ENCODE measurements around the gene BTG4.

Gene BTG4

DNA sequence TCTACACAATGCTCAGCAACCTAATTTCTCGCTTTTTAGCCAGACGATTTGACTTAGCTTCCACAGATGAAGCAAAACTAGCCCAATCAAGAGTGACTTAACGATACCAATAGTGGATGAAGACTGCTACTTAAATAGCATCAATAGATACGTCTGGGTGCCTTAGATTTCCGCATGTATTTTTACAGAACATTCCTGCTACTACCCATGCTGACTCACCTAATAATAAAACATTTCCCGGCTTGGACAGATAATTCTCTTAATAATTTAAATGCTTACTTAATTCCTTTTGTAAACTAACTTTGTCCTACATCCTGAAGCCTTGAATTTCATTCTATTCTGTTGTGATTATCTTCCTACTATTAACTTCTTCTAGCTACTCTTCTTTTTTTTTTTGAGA lies 23.1 kb upstream of the BTG4 start:
- DNase-seq: no peak

DNA sequence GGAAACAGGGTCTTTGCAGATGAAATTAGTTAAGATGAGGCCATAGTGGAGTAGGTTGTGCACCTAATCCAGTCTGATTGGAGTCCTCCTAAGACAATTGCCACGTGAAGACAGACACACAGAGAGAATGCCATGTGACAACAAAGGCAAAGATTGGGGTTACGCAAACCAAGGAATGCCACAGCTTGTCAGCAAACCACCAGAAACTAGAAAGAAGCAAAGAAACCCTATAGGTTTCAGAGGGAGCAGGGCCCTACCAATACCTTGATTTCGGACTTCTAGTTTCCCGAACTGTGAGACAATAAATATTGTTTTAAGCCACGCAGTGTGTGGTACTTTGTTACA lies 20.2 kb upstream of the BTG4 start:
- DNase-seq: no peak

DNA sequence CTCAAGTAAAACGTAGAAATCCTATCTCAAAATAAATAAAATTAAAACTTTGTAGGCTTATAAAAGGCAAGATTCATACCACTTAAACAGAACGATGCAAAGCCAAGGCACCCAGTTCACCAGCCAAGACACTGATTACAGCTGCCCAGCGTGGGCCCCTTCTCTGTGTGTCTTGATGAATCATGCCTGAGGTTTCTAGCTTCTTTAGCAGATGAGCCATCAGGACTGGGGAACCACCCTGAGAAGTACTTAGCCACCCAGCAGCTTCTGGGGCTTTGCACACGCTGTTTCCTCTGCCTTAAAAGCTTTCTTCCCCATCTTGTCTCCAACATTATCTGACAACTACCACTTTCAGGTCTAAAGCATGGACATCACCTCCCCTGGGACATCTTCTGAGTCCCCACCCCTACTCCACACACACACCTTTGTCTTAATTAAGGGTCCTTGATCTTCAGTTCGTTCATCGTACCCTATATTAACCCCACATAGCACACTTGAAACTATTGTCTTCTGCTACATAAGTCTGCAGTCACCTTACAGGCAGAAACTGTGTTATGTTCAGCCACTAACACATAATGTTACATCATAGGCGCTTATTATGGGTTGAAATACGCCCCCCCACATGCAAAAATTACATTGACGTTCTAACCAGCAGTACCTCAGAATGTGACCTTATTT lies 19.6 kb upstream of the BTG4 start:
- no peak for DNase-seq

DNA sequence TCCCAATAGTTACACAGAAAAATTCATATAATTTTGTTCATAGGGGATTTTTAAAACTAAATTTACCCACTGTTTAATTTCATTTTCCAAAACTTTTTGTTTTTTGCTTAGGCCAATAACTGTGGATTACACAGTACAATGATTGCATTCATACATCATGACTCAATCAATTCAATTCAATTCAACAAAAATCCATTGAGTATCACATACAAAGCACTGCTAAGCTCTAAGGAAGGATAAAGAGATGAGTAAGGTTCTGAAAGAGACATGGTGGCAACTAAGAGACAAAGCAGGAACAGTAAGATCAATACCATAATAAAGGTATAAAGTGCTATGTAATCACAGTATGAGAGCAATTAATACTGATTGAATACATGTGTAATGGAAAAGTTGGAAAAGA lies 18.9 kb upstream of the BTG4 start:
- no peak for DNase-seq

DNA sequence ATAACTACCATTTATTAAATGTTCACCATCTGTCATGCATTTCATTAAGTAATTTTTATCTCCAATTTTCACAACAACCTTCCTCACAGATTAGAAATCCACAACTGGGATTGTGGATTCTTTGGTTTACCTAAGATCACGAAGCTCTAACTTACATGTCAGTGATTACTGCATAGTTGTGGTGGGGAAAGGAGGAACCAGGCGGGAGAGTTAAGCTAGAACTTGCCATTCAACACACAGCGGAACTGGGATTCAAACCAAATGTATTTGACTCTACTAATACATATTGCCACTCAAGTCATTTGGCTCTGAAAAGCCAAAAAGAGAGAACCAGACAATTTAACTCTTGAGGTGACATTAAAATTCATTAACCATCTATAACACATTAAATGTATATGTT lies 17.9 kb upstream of the BTG4 start:
- DNase-seq: no peak

DNA sequence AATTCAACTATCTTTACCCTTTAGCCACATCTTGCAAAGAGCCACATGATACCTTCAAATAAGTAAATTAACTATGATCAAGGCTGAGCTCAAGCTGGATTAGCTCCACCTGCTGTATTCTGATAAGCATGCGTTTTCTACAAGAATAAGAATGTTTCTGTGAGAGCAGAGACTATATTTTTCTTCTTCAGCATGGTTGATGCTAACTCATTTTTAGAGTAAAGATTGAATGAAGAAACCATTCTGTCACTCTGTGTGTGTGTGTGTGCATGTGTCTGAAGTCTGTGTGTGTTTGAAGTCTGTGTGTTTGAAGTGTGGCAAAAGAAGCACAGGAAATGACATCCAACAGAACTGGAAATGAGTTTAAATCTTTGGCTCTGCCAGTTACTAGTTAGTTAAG lies 16.4 kb upstream of the BTG4 start:
- peak; percentile 24 for DNase-seq

DNA sequence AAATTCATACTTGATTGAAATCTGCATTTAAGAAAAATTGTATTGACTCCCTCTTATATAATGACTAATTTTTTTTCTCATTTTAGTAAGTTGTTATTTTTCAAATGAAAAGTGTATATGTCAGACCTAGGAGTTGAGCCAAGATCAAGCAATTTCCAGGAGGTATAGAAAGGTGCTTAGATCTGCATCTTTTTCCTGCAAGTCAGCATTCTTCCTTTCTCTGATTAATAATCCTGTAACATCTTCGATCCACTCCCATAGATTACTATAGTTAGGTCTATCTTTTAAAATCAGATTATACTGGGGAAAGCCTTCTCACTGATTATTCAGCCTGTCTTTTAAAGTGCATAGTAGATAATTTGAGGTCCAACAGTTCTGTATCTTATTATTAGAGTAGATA lies 15.1 kb upstream of the BTG4 start:
- DNase-seq: no peak

DNA sequence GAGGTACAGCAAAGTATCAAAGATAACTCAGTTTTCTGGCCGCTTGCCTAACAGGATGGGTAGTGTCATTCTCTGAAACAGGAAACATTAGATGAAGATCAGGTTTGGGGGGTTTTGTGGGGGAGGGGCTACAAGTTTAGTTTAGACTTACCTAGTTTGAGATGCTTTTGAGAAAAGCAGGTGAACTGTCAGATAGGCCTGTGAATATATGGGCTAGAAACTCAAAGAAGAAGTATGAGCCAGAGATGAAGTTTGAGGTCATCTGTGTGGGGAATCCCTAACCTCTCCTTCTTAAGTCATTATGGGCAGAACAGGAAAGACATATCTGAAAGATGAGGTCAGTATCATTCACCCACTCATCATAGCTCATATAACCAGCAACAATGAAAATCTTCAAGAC lies 14.3 kb upstream of the BTG4 start:
- DNase-seq: no peak

DNA sequence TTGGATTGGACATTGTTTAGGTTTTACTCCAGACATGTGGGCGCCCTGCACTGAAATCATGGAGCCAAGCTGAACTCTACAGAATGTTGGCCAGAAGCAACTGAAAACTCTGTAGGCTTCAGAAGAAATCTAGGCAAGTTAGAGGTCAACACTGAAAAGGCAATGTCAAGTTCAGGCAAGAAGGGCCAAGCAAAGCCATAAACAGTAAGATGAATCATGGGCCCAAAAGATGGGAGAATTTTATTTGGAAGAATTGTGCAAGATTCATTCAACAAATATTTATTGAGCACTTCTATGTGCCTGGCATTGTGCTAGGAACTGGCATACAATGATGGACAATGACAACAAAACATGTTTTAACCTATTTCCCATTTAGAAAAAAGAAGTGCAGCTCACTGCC lies 13.3 kb upstream of the BTG4 start:
- no peak for DNase-seq

DNA sequence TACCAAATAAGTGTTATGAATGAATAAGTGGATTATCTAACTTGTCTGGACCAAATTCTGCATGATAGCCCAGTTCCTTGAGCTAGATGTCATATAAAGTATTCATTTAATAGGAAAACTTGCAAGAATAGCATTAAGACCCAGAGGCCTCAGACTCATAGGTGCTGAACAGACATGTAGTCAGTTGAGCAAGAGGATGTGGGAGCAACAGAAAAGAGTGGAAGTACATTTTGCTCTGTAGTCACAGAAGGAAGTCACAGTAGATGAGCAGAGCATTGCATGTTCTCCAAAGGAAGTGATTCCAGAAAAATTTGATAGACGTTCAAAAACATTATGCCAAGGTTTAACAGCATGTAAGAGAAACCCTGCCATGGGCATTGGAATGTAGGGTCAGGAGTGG lies 11.9 kb upstream of the BTG4 start:
- no peak for DNase-seq

DNA sequence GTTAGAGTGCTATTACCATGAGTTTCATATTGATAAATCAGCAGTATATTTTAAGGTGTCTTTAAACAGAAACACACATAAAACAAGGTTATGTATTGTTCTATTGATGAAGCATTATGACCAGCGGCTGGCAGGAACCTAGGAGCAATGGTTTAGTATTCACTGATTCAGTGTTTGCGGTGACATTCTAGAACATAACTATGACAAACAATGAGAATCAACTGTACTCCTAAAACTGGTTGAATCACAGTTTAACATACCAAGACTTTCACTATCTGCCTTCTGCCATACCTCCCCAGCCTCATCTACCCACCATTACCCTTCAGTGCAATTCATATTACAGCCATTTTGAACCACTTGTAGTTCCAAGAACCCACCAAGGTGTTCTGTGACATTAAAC lies 11.2 kb upstream of the BTG4 start:
- no peak for DNase-seq

DNA sequence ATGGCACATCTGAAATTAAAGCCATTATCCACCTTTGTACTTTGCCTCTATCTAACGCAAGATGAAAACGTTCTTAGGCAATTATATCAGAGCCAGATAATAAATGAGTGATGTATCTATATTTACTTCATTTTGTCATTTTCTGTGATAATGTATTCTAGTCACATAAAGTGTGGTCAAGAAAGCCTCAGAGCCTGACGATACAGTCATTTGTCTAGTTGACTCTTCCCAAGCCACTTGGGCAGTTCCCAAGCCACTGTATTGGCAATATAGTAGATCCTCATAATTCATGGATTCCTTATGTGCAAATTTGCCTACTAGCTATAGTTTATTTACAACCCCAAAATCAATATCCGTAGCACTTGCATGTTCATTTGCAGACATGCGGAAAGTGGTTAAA lies 10.2 kb upstream of the BTG4 start:
- DNase-seq: no peak

DNA sequence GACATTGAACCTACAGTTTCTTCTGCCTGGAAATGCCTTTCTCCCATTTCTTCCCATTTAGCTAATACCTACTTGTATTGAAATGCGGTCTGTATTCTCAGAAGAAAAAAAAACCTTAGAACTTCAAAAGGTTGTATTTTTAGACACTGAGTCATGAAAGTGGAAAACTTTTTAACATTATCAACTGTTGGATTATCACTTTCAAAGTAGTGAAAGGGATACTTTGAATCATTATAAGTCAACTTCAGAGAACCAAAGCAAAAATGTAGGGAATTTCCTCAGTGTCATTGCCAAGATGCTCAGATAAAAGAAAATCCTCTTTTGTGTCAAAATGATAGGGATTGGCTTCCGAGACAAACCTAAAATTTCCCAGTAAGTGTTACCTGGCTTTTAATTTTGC lies 8.9 kb upstream of the BTG4 start:
- DNase-seq: no peak

DNA sequence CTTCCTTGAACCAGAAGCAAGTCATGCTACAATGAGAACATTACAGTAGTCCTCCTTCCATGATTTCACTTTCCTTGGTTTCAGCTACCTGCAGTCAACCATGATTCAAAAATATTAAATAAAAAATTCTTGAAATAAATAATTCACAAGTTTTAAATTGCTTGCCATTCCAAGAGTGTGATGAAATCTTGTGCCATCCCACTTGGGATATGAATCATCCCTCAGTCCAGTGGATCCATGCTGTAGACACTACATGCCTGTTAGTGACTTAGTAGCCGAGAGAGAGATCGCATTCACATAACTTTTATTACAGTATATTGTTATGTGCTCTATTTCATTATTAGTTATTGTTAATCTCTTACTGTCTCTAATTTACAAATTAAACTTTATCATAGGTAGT lies 8.4 kb upstream of the BTG4 start:
- no peak for DNase-seq

DNA sequence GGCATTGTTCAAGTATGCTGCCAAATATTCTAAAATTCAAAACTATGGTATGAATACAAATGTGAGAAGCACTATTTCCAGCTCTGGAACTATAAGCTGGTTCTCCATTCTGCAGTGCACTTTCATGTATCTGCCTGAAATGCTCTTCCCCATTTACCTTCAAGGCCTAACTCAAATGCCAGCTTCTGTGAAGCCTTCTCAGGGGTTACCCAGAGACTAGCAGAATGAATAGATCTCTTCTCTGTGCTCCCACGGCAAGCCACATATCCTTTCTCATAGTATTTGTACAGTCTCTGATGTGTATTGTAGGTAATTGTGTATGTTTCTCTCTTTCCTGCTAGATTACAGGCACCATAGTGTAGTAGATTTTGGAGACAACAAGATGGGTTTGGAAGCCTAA lies 6.5 kb upstream of the BTG4 start:
- no peak for DNase-seq

DNA sequence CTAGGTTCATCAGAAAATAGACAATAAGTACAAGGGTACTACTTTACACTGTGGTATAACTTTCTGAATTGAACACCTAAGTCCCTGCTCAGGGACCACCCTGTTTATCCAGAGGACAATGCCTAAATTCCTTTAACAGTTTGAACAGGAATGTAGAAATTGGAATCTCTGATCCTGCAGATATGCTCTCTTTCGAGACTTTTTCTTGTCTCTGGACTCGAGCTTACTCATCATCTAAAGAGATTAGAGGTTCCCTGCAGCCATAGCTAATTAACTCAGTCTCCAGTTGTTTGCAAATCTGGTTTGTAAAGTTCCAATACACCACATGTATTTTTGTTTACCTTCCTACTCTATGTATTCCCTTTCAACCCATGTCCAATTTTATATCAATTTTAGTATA lies 3.4 kb upstream of the BTG4 start:
- DNase-seq: no peak

DNA sequence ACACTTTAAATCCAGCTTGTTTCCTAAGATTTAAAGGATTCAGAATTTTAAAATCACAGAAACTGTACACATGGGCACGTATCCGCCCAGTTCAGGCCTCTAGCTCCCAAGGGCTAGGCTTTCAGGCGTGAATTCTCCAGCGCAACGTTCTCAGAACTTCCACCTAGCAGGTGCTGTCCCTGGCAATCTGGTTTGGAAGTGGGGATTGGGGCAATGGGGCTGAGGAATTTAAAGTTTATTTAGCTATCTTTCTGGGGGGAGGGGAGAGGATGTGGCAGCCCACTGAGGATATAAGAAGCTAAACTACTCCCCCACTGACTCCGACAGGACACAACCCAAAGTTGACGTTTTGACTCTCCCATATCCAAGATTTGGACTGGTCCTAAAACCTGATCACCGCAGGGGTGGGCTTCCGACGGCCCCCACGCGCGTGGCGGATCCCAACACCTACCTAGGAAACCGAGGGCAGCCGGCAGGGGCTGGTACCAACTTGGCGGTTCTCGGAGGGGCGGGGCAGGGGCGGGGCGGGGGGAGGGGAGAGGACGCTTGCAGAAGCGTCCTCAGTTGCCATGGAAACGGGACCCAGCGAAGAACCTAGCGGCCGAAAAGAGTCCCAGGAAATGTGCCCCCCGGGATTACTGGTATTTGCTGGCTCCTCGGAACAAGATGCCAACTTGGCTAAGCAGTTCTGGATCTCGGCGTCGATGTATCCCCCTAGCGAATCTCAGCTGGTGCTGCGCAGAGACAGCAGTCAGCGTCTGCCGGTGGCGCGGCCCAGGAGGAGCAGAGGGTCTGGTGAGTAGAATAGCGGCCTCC lies 2.2 kb upstream of the BTG4 start, which contains the start of gene HOATZ:
Gene HOATZ (plus strand): TSS at position 563 of the 816 bp plus-strand sequence. CDS start 7 bp downstream, at position 570.
- DNase-seq: no peak

DNA sequence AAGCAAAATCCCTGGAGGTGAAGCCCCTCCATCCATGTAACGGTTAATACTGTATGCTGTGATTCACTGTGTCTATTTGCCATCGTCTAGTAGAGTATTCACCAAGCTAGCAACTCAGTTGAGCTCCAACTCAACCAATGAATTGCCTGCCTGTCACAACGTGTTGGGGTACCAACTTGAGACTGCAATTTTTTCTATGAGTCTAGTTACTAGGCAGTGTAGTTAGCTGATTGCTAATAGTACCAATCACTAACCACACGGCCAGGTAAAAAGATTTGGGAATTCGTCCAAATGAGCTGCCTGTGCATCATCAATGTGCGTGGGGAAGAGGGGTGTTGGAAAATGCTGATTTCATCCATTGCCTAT lies 1.0 kb upstream of the BTG4 start:
- no peak for DNase-seq

DNA sequence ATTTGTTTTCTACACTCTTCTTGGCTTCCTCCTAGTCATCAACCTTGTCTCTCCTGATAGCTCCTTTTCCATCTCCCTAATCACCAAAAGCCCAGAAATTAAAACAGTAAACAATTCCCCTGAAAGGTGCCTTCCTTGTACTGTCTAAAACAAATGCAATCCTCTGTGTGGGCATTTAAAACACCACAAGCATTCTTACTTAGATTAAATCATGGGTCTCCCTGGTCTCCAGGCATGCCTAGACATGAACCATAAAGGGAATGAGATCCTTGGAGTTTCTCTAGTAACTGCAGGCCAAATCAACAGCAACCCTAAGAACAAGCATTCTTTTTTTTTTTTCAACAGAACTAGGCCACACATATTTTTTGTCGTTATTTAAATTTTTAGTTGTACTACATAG lies 1.9 kb downstream of the BTG4 start:
- no peak for DNase-seq

DNA sequence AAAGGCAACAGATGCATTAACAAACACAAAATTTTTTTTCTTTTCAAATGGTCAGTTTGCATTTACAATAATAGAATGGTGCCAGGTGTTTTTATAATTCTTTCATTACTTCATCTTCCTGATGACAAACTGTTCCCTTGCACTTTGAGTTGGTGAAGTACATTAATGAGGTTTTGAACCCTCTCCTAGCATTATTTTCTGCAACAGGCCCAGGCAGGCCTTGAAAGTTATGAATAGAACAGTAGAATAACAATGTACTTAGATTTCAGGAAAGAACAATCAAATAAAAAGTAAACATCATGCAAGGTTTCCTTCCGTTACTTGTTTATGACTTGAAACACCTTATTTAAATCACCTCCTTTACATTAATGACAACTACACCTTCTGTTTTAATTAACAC lies 9.6 kb downstream of the BTG4 start:
- DNase-seq: no peak

DNA sequence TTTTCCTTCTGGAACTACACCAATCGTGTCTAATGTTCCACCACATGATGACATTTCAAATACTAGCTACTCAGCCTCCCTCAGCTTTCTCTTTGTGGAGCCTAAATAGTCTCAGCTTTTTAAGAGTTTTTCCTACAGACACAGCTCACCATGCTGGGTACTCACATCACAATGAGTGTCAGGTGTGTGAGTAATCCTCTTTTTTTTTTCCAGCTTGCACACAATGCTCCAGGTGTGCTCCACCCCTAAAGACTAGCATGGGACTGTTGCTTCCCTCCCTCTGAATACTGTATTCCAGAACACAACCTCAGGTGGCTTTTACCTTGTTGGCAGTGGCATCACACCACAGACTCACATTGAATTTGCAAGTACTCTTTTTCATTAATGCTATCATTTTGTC lies 11.7 kb downstream of the BTG4 start:
- no peak for DNase-seq

DNA sequence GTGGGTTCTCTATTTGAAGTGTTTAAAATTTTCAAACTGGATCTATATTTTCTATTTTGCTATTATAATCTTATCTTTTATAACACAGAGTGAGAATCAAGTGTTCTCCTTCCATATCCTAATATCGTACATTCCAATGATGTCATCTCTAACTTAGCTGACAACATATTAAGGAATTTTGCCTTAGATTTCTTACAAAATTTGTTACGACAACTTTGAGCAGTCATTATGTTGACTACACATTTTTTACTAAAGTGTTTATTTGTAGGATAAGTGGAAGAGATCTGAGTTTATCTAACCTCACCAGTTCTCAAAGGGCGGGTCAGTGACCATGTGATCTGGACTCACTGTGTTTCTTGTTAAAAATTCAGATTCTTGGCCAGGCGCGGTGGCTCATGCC lies 12.7 kb downstream of the BTG4 start:
- no peak for DNase-seq

DNA sequence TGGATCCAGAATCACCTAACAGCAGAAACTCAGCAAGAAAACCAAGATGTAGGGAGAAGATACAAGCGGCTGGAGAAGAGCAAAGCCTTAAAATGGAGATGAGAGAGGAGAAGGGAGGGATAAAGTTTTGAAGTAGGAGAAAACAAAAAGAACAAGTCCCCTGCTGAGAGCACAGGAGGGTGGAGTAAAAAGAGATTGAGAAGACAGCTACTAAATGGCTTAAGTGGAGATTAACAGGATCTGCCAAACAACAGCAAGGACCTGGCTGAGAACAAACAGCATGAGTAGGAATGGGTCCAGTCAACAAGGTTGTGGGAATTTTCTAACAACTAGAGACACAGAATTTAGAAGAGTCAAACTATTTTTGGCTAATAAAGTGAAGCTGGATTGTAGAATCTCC lies 18.1 kb downstream of the BTG4 start:
- DNase-seq: no peak

DNA sequence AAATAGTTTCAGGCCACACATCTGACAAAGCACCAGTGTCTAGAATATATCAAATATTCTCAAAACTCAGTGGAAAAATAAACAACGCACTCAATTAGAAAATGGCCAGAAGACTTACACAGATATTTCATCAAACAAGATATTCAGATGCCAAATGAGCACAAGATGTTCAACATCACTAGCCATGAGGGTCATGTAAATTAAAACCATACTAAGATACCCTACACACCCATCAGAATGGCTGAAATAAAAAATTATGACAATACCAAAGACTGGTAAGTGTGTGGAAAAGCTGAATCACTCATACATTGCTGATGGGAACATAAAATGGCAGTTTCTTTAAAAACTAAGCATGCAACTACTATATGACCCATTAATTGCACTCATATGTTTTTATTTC lies 21.7 kb downstream of the BTG4 start:
- DNase-seq: no peak

DNA sequence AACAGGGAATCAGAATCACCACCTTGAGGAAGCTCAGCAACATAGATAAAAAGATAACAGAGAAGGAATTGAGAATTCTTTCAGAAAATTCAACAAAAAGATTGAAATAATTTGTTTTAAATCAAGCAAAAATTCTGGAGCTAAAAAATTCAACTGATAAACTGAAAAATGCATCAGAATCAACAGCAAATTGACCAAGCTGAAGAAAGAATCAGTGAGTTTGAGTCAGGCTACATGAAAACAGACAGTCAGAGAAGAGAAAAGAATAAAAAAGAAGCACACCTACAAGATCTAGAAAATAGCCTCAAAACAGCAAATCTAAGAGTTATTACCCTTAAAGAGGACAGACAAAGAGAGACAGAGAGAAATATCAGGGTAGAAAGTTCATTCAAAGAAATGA lies 28.8 kb downstream of the BTG4 start:
- DNase-seq: no peak
